Tibial nerve (tissue), 3 donors: ENCODE results near the gene KMT2C.

ENCODE experiments used
- POLR2A ChIP-seq, 2 donors: fragments of 450-650 bp; IDR thresholded peaks; one replicate each; pipeline ENCODE4 v1.6.1; 2017; ENCODE audit warnings: antibody characterized with exemption in 2 of 2, mild to moderate bottlenecking in 2 of 2, moderate library complexity in 2 of 2
- TF ChIP-seq, protein P1 (sequence below), 5 experiments: fragments of 200-600 bp in 3 of 5; fragments of 450-650 bp in 2 of 5; sonication (generic) in 3 of 5; IDR thresholded peaks; one replicate each; pipeline ENCODE4 v1.5.1; 2016 to 2019; ENCODE audit warnings: antibody characterized with exemption in 5 of 5, mild to moderate bottlenecking in 3 of 5, moderate library complexity in 2 of 5

DNA sequence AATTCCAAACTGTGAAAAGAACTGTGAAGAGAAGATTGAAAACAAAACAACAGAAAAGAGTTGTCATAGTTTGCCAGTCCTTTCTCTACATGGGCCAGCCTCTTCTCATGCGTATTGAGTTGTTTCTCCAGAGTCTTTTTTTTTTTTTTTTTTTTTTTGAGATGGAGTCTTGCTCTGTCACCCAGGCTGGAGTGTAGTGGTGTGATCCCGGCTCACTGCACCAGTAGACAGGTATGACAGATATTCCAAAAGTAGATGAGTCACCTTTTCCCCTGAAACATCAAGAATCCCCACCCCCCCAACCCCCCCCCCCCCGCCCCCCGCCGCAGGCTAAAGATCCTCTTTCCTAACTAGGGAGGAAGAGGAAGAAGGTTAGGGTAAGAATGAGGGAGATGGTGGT lies 15.6 kb upstream of the KMT2C start:
- TF ChIP-seq, protein P1, sequence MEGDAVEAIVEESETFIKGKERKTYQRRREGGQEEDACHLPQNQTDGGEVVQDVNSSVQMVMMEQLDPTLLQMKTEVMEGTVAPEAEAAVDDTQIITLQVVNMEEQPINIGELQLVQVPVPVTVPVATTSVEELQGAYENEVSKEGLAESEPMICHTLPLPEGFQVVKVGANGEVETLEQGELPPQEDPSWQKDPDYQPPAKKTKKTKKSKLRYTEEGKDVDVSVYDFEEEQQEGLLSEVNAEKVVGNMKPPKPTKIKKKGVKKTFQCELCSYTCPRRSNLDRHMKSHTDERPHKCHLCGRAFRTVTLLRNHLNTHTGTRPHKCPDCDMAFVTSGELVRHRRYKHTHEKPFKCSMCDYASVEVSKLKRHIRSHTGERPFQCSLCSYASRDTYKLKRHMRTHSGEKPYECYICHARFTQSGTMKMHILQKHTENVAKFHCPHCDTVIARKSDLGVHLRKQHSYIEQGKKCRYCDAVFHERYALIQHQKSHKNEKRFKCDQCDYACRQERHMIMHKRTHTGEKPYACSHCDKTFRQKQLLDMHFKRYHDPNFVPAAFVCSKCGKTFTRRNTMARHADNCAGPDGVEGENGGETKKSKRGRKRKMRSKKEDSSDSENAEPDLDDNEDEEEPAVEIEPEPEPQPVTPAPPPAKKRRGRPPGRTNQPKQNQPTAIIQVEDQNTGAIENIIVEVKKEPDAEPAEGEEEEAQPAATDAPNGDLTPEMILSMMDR (IDR thresholded peaks at IDR 0.05), result no peak
- TF ChIP-seq POLR2A (IDR thresholded peaks at IDR 0.05), result no peak
